Fibroblast of lung (primary cell): ENCODE results near the gene KLHL21.

ENCODE experiments used
- CTCF ChIP-seq, 2 donors: IDR thresholded peaks in 1 of 2; conservative IDR thresholded peaks in 1 of 2; 1 replicate in 1 of 2; 2 replicates in 1 of 2; pipeline ENCODE4 v1.5.1; 2011 to 2012; ENCODE audit warnings: low read length in 2 of 2, control low read depth in 1 of 2, inconsistent platforms in 1 of 2, low read depth in 1 of 2, mild to moderate bottlenecking in 1 of 2
- EZH2 ChIP-seq: IDR thresholded peaks from 2 replicates; pipeline ENCODE4 v1.5.1; 2012; ENCODE audit warnings: low read length, control low read depth, mild to moderate bottlenecking; ENCODE audit errors: missing control alignments

DNA sequence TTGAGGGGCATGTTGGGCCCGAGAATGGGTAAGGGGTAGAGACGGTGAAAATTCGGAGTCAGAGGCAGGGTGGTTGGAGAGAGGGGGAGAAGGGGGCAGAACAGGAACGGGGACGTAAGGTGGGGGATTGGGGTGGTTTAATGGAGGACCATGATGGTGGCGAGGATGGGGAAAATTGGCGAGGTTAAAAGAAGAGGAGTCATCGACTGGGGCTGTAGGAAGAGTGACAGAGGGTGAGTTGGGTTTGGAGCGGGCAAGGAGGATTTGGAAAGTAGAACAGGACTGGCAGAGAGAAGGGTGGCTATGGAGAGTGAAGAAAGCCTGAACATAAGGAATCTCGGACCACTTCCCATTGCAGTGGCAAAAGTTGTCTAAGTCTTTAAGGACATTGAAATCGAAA is 33.6 kb downstream of the KLHL21 start:
- TF ChIP-seq CTCF (conservative IDR thresholded peaks at IDR 0.05 in 1 of 2, IDR thresholded peaks at IDR 0.05 in 1 of 2; ENCODE audit: low read depth in 1 of 2, low read length in 2 of 2) (no peak), EZH2 (no peak)
